CD4-positive, alpha-beta T cell treated with Interleukin-1 beta for 1 hour (primary cell): ENCODE results near the gene IFT22.
"Not testable (repeated sequence)": the region's sequence is repeated elsewhere in the genome, so short reads cannot be mapped to it uniquely, and the experiment has no call there.

Experiments used
- DNase-seq, 2 donors: peaks; one replicate each; pipeline ENCODE4 v3.0.0-alpha.2; 2020 to 2022

The IFT22 gene

DNA sequence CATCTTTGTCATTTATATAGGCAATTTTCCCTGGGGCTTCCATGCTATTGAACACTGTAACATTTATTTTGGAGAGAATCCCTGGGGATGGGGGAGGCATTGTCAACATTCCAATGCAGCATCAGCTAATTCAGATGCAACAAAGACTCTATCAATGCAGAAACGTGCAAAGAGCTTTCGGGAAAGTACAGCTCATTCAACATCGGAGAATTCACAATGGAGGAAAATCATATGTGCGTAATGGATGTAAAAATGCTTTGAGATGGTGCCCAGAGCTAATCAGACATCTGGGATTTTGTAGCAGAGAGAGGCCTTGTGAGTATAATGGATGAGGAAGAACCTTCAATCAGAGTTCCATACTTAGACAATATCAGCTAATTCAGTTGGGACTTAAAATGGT is 48.4 kb downstream of the IFT22 start:
- DNase-seq = no peak

DNA sequence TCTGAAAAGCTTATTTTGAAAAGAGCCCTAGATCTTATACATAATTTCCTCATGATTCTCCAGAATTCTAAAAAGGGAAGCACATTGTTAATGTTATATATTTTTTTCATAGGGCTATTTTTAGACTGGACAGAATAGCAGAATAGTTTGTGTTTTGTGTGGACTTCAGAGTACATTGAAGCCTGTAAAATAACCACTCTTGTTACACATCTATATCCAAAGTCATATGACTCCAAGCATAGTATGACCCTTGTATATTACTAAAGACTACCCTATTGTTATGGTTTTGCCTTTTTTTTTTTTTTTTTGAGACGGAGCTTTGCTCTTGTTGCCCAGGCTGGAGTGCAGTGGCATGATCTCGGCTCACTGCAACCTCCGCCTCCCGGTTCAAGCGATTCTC is 50.6 kb downstream of the IFT22 start:
- no peak for DNase-seq

- DNase-seq = no peak
Observed at GRCh38 chr7:101269664-101270063, 51.9 kb downstream of the IFT22 start.

GRCh38 chr7:101265622-101266516 is 55.7 kb downstream of the IFT22 start:
- no peak for DNase-seq

DNA sequence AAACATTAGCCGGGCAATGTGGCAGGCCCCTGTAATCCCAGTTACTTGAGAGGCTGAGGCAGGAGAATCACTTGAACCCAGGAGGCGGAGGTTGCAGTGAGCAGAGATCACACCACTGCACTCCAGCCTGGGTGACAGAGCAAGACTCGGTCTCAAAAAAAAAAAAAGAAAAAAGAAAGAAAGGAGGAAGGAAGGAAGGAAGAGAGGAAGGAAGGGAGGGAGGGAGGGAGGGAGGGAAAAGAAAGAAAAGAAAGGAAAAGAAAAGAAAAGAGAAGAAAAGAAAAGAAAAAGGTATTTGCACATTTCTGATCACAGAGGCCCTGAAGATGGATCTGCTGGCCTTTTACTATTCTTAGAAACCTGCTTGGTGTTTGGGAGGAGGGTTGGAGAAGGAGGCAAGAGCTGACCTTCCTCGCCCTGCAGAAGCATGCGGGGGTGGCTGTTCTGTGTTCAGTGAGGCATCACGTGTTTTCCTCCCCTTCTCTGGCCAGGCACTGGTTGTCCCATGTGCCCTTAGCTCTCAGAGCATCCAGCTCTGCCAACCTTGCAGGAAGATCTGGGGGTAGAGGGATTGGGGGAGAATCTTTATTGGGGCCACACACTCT is 57.4 kb downstream of the IFT22 start:
- DNase-seq = not testable (repeated sequence)
